Panc1 (cell line): ENCODE measurements around the gene TICAM2. TPM values are rescaled to one million over a fixed set of nuclear protein-coding genes. Genes with fewer than 3 reads are reported as not detected.

ENCODE experiments used
- ATAC-seq: fragments of 200-7000 bp; cut with Tn5 transposase; 2 replicates; pipeline ENCODE4 v1.9.1; 2020; ENCODE audit warnings: mild to moderate bottlenecking, moderate library complexity
- BruUV-seq: library from RNA; stranded (reverse); fragments of 400-500 nt; replicated peaks from 2 replicates; lab custom pipeline; 2021; lab: Mats Ljungman, UMichigan
- CTCF ChIA-PET: fragments of 300-600 bp; sonication (Branson Sonifier 250); formaldehyde crosslinking; loops from one replicate; lab custom pipeline; 2022; ENCODE audit warnings: antibody characterized with exemption; lab: Charles Lee
- POLR2A ChIA-PET: fragments of 300-600 bp; sonication (Branson Sonifier 250); formaldehyde crosslinking; loops from one replicate; lab custom pipeline; 2022; ENCODE audit warnings: antibody characterized with exemption; lab: Charles Lee
- DNase-seq: peaks from one replicate; pipeline ENCODE4 v3.0.0-alpha.2; 2010; ENCODE audit warnings: low read depth, low spot score
- H3K27ac ChIP-seq: 2 replicates; pipeline ENCODE4 v1.5.1; 2011; ENCODE audit warnings: mild to moderate bottlenecking, low read length, inconsistent platforms
- H3K27me3 ChIP-seq: fragments of 200-500 bp; sonication (Bioruptor generic); 2 replicates; pipeline ENCODE4 v1.6.0; 2014; ENCODE audit warnings: low read length, inconsistent platforms; ENCODE audit not compliant: control insufficient read depth, insufficient read depth
- H3K36me3 ChIP-seq: fragments of 200-500 bp; sonication (Bioruptor generic); 2 replicates; pipeline ENCODE4 v1.5.1; 2014; ENCODE audit warnings: inconsistent platforms, mild to moderate bottlenecking, low read length, moderate library complexity; ENCODE audit not compliant: control insufficient read depth, insufficient read depth
- H3K4me1 ChIP-seq: 2 replicates; pipeline ENCODE4 v1.5.1; 2011; ENCODE audit warnings: inconsistent platforms, mild to moderate bottlenecking, low read length, moderate library complexity; ENCODE audit not compliant: control insufficient read depth, insufficient read depth
- H3K4me3 ChIP-seq, 2 experiments: 2 replicates each; pipeline ENCODE4 v1.5.1; 2011 to 2012; ENCODE audit warnings: low read depth in 2 of 2, low read length in 2 of 2, mild to moderate bottlenecking in 2 of 2, inconsistent platforms in 1 of 2, moderate library complexity in 1 of 2
- H3K9me3 ChIP-seq: fragments of 200-500 bp; sonication (Bioruptor generic); 2 replicates; pipeline ENCODE4 v1.5.1; 2014; ENCODE audit warnings: low read depth, mild to moderate bottlenecking, inconsistent platforms, low read length, moderate library complexity; ENCODE audit not compliant: control insufficient read depth, insufficient read depth
- POLR2AphosphoS5 ChIP-seq: IDR thresholded peaks from 2 replicates; pipeline ENCODE4 v1.6.1; 2012; ENCODE audit warnings: mild to moderate bottlenecking, low read depth, low read length, moderate library complexity
- SIN3A ChIP-seq: IDR thresholded peaks from 2 replicates; pipeline ENCODE4 v1.6.1; 2012; ENCODE audit warnings: low read depth, mild to moderate bottlenecking, low read length, moderate library complexity, borderline replicate concordance; ENCODE audit not compliant: insufficient read depth
- TCF7L2 ChIP-seq: IDR thresholded peaks from 2 replicates; pipeline ENCODE4 v1.6.1; 2011; ENCODE audit warnings: mild to moderate bottlenecking, low read depth, low read length, inconsistent platforms
- in situ Hi-C: cut with HindIII; loops from 2 replicates; pipeline ENCODE4 v1.10.0; 2016; ENCODE audit warnings: low sequenced_read_pairs, low pct_unique_long_range_greater_than_20kb
- intact Hi-C: fragments of 100-400 bp; cut with micrococcal nuclease; formaldehyde crosslinking; loops from one replicate; pipeline ENCODE4 v1.10.0; 2022; ENCODE audit not compliant: unreplicated experiment
- total RNA-seq: library from RNA; stranded (reverse); gene quantifications from one replicate; pipeline ENCODE4 v1.2.1, GENCODE V29; 2021; ENCODE audit not compliant: unreplicated experiment
- TF ChIP-seq, protein P1 (sequence below), 2 experiments: IDR thresholded peaks; 2 replicates each; pipeline ENCODE4 v1.6.1; 2011 to 2012; ENCODE audit warnings: low read depth in 2 of 2, control low read depth in 1 of 2, low read length in 1 of 2, mild to moderate bottlenecking in 1 of 2, moderate library complexity in 1 of 2; ENCODE audit not compliant: insufficient read depth in 1 of 2
- TF ChIP-seq, protein P2 (sequence below): fragments of 450-650 bp; IDR thresholded peaks from 2 replicates; pipeline ENCODE4 v1.5.1; 2017; ENCODE audit warnings: mild to moderate bottlenecking

The TICAM2 gene
- total RNA-seq, 1 experiment from 2014 or later: 1.6 TPM

DNA sequence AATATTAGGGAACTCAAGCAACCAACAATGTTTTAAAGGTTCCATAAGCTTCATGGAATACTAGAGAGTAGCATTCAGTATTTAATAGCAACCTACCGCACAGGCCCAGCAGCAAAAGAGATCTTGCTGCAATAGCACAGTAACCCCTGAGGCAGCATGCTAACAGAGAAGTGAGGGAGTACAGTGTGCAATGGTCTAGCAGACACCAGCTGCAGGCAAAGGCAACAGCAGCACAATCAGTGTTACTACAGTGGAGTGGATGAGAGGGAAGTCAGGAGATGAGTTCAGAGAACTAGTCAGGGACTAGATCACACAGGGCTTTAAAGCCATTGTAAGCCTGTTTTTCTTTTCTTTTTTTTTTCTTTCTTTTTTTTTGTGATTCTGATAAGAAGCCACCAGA lies 2.8 kb downstream of the TICAM2 start:
- BruUV-seq: no TSS peak
- POLR2A ChIA-PET: no interaction called here
- CTCF ChIA-PET: no interaction called here
- H3K4me1 ChIP-seq: peaks cover 14% of the 10 kb centered on the region
- no peak overlapping the region for H3K27ac ChIP-seq
- no peaks in the 10 kb centered on the region for H3K27me3 ChIP-seq
- TF ChIP-seq POLR2AphosphoS5 (no peak), SIN3A (no peak), TCF7L2 (no peak)
- TF ChIP-seq, protein P1, sequence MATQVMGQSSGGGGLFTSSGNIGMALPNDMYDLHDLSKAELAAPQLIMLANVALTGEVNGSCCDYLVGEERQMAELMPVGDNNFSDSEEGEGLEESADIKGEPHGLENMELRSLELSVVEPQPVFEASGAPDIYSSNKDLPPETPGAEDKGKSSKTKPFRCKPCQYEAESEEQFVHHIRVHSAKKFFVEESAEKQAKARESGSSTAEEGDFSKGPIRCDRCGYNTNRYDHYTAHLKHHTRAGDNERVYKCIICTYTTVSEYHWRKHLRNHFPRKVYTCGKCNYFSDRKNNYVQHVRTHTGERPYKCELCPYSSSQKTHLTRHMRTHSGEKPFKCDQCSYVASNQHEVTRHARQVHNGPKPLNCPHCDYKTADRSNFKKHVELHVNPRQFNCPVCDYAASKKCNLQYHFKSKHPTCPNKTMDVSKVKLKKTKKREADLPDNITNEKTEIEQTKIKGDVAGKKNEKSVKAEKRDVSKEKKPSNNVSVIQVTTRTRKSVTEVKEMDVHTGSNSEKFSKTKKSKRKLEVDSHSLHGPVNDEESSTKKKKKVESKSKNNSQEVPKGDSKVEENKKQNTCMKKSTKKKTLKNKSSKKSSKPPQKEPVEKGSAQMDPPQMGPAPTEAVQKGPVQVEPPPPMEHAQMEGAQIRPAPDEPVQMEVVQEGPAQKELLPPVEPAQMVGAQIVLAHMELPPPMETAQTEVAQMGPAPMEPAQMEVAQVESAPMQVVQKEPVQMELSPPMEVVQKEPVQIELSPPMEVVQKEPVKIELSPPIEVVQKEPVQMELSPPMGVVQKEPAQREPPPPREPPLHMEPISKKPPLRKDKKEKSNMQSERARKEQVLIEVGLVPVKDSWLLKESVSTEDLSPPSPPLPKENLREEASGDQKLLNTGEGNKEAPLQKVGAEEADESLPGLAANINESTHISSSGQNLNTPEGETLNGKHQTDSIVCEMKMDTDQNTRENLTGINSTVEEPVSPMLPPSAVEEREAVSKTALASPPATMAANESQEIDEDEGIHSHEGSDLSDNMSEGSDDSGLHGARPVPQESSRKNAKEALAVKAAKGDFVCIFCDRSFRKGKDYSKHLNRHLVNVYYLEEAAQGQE (IDR thresholded peaks at IDR 0.05; ENCODE audit: insufficient read depth in 1 of 2, low read depth in 2 of 2, low read length in 1 of 2): no peak
- TF ChIP-seq, protein P2, sequence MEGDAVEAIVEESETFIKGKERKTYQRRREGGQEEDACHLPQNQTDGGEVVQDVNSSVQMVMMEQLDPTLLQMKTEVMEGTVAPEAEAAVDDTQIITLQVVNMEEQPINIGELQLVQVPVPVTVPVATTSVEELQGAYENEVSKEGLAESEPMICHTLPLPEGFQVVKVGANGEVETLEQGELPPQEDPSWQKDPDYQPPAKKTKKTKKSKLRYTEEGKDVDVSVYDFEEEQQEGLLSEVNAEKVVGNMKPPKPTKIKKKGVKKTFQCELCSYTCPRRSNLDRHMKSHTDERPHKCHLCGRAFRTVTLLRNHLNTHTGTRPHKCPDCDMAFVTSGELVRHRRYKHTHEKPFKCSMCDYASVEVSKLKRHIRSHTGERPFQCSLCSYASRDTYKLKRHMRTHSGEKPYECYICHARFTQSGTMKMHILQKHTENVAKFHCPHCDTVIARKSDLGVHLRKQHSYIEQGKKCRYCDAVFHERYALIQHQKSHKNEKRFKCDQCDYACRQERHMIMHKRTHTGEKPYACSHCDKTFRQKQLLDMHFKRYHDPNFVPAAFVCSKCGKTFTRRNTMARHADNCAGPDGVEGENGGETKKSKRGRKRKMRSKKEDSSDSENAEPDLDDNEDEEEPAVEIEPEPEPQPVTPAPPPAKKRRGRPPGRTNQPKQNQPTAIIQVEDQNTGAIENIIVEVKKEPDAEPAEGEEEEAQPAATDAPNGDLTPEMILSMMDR: no peak
- no peaks in the 10 kb centered on the region for H3K9me3 ChIP-seq
- intact Hi-C loops (no loop called here), in situ Hi-C loops (no loop called here)
- ATAC-seq (no peak), DNase-seq (no peak)
- no peak overlapping the region for H3K4me3 ChIP-seq
- H3K36me3 ChIP-seq: no peaks in the 10 kb centered on the region

DNA sequence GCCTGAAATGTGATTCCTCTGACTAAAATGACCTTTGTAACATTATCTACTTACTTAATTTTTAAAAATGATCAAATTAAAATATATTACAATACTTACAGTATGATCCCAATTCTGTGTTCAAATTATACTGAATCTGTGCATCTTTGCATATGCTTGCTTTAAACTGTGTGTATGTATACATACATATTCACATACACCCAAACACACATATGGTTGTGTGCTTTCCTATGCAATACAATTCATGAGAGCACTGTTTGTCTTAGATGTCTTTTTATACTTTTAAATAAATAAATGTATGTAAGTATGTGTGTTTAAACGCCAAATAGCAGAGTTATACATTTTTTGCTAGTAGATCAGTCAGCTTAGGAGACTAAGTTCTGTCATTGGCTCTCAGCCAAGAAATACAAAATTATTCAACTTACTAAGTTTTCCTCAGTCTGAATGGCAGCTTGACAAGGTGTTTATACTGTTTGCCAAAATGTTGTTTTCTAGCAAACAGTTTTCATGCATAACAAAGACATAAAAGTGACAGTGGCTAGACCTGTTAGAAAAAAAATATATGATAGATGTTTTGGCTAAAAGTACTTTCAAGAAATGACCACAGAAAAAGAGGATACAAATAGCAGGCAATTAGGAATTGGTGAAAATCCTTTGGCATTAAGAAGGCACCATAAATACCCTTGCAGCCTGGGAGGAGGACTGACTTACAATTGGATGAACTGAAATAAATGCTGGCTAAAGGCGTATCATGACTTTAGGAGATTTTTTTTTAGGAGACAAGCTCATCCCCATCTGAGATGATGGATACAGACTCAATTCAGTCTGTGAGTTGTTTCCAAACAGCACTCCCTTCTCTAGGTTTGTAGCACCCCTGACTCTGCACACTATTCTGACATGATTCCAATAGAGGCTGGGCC lies 7.9 kb downstream of the TICAM2 start:
- Histone ChIP-seq H3K4me3 (no peak overlapping the region), H3K4me1 (no peaks in the 10 kb centered on the region), H3K36me3 (no peaks in the 10 kb centered on the region), H3K27ac (no peak overlapping the region), H3K9me3 (no peaks in the 10 kb centered on the region), H3K27me3 (no peaks in the 10 kb centered on the region)
- ChIA-PET CTCF (no interaction called here), POLR2A (no interaction called here)
- TF ChIP-seq TCF7L2: no peak
- TF ChIP-seq SIN3A: no peak
- TF ChIP-seq, protein P1 (IDR thresholded peaks at IDR 0.05; ENCODE audit: insufficient read depth in 1 of 2, low read depth in 2 of 2, low read length in 1 of 2): no peak
- TF ChIP-seq, protein P2: no peak
- TF ChIP-seq POLR2AphosphoS5: no peak
- in situ Hi-C loops (no loop called here), intact Hi-C loops (no loop called here)
- DNase-seq: no peak
- BruUV-seq: no TSS peak
- ATAC-seq: no peak
